HuH-7.5 (cell line): Measurements from ENCODE around the gene IRF3.
A peak's percentile ranks its signal among the peaks of the same experiment; 100 is the strongest.

ENCODE experiments used
- DNase-seq: peaks from one replicate; pipeline ENCODE4 v3.0.0; 2011; ENCODE audit warnings: low spot score

The IRF3 gene, protein sequence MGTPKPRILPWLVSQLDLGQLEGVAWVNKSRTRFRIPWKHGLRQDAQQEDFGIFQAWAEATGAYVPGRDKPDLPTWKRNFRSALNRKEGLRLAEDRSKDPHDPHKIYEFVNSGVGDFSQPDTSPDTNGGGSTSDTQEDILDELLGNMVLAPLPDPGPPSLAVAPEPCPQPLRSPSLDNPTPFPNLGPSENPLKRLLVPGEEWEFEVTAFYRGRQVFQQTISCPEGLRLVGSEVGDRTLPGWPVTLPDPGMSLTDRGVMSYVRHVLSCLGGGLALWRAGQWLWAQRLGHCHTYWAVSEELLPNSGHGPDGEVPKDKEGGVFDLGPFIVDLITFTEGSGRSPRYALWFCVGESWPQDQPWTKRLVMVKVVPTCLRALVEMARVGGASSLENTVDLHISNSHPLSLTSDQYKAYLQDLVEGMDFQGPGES

DNA sequence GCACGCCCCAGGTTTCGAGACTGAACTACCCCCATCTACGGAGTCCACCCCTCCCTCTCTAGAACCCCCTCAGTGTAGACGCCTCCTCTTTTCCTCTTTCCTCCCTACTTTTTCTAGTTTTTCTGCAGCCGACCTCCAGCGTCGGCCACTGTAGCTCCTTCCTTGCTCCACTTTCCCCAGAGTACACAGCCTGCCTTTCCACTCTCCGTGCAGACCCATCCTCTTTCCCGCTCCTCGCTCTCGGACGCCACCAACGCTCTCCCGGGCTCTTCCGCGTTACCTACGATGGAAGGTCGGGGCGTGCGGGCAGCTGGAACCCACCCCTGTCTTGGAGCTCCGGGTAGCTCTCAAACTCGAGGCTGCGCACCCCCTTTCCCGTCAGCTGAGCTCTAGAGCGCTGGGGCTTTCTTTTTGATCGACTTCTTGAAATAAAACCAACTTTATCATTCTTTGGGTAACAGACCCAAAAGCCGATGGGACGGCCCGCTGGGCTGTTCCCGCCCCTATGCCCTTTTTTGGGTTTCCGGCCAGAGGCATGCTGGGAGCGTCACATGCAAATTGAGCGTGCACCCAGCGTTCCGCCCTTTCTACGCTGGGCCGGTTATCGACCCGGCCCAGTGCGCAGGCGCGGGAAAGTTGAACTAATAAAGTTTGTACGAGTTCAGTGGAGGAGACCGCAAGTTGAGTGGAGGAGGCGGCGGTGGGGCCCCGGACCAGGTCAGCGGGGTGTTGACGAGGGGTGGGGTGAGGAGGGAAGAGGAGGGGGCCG, at the start of gene IRF3, which contains the start of gene BCL2L12:
IRF3 (minus strand) TSS at position 507 of the 769 bp plus-strand sequence. CDS start 1,019 bp downstream, outside the sequence.
BCL2L12 (plus strand) TSS at position 583 of the 769 bp plus-strand sequence. CDS start 760 bp downstream, outside the sequence.
- peak; percentile 98 for DNase-seq

DNA sequence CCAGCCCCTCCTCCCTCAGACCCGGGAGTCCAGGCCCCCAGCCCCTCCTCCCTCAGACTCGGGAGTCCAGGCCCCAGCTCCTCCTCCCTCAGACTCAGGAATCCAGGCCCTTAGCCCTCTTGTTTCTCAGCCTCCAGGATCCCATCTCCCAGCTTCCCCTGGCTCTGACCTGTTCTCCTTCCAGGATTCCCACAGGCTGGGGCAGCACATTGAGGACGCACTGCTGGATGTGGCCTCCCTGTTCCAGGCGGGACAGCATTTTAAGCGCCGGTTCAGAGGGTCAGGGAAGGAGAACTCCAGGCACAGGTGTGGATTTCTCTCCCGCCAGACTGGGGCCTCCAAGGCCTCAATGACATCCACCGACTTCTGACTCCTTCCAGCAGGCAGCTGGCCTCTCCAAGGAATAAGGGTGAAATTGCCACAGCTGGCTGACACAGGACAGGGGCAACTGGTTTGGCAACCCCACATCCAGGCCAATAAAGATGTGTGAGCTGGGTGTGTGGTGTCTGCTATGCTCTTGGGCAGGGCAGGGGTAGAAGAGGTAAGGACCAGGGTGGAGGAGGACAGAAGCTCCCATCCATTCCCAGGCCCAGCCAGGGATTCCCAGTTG, 47.7 kb upstream of the IRF3 start:
- DNase-seq: no peak

DNA sequence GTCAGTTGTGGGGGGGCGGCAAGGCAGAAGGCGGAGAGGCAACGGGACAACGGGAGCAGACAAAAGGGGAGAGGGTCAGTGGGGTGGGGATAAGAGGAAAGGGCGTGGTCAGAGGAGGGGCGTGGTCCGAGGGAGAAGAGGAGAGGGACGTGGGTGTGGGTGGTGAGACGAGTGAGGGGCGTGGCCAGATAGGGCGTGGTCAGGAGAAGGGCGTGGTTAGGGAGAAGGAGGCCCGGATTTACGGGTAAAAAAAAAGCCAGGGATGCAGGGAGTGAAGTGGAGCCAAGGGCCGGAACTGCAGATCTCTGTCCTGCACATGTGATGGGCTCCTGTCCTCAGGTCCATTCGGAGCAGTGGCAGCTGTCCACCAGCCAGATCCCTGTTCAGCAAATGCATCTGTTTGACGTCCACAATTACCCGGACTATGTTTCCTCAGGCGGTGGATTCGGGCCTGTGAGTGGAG, 46.8 kb upstream of the IRF3 start:
- DNase-seq: no peak

DNA sequence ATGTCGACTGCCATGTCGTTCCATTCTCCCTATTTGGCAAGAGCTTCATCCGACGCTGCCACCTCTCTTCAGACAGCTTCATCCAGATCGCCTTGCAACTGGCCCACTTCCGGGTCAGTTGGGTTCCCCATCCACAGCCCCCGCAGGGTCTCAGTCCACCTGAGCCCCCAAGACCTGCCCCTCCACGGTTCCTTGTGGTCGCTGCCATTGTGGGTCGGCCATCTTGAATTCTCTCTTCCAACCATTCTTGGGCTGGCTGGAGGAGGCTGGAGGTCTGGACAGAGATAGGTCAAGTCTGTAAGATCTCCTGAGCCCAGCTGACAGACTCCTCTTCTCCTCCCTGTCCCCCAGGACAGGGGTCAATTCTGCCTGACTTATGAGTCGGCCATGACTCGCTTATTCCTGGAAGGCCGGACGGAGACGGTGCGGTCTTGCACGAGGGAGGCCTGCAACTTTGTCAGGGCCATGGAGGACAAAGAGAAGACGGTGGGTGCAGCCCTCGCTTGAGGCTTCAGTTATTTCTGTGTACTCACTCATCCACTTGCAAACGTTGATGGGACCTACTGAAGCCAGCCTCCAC, 44.8 kb upstream of the IRF3 start:
- DNase-seq: no peak

DNA sequence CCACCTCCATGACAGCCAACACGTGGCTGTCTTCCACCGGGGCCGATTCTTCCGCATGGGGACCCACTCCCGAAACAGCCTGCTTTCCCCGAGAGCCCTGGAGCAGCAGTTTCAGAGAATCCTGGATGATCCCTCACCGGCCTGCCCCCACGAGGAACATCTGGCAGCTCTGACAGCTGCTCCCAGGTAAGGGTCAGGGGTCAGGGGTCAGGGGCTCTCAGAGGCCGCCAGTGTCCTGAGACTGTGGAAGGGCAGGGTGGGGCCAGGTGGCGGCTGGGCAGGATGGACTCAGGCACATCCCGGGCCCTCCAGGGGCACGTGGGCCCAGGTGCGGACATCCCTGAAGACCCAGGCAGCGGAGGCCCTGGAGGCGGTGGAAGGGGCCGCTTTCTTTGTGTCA, 40.3 kb upstream of the IRF3 start:
- no peak for DNase-seq

DNA sequence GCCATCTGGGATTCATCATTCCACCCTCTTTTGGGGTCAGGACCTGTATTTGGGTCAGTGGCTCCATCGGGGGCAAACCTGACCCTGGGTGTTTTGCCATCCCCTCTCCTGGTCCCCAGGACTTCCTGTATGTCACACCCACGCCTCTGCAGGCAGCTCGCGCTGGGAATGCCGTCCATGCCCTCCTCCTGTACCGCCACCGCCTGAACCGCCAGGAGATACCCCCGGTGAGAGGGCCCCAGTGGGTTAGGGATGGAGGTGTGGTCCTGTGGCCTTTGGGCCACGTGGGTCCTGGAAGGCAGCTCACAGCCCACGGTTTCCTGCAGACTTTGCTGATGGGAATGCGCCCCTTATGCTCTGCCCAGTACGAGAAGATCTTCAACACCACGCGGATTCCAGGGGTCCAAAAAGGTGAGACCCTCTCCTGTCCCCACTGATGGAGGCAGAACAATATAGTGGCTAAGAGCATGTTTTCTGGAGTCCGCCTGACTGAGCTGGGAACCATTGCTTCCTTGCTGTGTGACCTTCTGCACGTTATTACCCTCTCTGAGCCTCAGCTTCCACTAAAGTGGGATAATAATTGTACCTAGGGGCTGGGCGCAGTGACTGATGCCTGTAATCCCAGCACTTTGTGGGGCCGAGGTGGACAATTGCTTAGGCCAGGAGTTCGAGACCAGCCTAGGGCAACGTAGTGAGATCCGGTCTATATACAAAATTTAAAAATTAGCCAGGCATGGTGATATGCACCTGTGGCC, 39.4 kb upstream of the IRF3 start:
- no peak for DNase-seq

DNA sequence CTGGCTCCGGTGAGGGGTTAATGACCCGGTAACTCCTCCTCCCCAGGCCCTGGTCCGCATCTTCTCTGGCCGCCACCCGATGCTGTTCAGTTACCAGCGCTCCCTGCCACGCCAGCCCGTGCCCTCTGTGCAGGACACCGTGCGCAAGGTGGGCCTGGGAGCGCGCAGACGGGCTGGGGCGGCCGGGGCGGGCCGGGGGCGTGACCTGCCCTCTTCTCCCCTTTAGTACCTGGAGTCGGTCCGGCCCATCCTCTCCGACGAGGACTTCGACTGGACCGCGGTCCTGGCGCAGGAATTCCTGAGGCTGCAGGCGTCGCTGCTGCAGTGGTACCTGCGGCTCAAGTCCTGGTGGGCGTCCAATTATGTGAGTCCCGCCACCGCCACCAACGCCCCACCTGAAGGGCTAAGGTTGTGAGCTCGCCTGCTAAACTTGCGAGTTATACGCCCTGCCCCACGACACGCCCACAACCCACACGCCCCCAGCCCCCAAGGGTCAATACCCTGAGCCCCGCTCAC, 35.7 kb upstream of the IRF3 start:
- no peak for DNase-seq

DNA sequence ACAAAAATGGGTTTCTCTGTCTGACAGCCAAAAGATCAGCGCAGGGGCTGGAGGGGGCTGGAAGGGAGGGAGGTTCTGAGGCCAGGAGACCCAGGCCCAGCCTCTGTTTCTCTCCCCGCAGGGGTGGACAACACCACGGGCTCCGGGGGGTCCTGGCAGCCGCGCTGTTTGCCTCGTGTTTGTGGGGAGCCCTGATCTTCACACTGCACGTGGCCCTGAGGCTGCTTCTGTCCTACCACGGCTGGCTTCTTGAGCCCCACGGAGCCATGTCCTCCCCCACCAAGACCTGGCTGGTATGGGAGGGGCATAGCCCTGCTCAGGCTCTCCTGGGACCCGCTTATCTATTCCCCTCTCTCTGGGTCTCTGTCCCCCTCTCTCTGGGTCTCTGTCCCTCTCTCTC, 34.9 kb upstream of the IRF3 start:
- DNase-seq: no peak

DNA sequence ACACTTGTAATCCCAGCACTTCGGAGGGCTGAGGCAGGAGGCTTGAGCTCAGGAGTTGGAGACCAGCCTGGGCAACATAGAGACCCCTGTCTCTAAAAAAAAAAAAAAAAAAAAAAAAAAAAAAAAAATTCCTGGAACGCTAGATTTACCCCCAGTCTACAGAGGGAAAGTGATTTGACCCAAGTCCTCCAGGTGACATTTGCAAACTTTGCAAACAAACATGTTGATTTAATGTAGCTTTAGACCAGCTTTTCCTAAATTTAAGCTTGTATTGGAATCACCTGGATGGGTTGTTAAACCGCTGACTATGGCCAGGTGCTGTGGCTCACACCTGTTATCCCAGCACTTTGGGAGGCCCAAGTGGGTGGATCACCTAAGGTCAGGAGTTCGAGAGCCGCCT, 33.7 kb upstream of the IRF3 start:
- no peak for DNase-seq

DNA sequence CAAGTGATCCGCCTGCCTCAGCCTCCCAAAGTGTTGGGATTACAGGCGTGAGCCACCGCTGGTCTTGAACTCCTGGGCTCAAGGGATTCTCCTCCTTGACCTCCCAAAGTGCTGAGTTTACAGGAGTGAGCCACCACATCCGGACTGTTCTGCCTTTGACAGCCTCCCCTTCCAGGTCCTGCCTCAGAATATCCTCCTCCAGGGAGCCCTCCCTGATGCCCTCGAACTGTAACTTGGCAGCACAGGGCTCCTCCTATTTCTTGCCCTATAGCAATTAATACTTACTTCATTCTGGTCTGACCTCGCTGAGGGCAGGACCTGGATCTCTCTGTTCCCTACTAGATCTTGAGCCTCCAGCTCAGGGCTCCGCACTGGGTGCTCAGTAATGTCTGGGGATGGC, 31.2 kb upstream of the IRF3 start:
- DNase-seq: no peak

DNA sequence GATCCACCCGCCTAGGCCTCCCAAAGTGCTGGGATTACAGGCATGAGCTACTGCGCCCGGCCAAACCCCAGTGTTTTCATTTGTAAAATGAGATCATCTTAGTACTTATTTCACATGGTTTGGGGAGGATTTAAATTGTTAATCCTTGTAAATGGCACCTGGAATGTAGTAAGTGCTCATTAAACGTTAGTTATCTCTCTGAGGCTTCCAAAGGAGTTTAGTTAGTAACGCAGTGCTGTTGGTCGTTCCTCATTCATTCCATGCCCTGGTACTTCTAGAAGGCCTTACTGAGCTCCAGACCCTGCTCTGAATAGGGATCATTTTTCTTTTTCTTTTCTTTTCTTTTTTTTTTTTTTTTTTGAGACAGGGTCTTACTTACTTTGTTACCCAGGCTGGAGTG, 30.5 kb upstream of the IRF3 start:
- DNase-seq: no peak

DNA sequence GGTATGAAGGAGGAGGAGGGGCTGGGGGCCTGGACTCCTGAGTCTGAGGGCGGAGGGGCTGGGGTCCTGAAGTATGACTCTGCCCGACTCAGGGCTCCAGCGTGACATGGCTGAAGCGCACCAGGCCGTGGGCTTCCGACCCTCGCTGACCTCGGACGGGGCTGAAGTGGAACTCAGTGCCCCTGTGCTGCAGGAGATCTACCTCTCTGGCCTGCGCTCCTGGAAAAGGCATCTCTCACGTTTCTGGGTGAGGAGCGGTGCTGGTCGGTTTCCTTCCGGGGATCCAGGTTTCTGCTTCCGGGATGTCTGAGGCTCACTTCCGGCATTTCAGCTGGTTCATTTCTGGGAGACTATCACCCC, 26.5 kb upstream of the IRF3 start:
- no peak for DNase-seq

DNA sequence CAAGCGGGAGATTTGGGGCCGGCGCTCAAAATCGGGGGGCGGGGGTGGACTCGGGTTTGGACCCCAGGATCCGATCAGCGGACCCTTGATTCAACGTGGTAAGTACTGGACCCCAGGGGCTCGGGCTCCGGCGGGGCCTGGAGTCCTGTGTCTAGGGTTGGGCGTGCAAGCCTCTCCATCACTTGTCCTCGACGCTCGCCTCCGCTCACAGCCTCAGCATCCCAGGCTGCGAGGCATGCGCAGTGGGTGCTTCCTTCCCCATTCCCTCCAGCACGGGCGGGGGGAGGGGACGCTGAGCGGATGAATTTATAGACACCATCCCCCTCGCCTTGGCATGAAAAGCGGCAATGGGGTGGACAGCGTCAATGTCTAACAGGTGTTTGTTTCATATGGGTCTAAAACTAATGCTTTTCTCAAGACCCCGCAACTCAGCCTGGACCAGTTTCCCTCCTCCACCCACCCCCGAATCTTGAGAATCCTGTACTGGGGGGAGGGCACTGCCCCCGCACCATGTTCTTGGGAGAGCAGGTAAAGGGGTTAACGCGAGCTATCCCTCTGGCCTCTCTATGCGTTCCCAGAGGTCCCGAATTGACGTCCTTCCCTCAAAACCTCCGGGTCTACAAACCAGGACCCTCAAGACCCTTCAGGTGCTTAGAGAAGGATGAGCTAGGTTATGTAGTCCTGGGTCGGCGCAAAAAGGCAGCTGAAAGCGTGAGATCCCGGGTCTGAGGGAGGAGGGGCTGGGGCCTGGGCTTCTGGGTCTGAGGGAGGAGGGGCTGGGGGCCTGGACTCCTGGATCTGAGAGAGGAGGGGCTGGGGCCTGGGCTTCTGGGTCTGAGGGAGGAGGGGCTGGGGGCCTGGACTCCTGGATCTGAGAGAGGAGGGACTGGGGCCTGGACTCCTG, 25.8 kb upstream of the IRF3 start:
- no peak for DNase-seq

DNA sequence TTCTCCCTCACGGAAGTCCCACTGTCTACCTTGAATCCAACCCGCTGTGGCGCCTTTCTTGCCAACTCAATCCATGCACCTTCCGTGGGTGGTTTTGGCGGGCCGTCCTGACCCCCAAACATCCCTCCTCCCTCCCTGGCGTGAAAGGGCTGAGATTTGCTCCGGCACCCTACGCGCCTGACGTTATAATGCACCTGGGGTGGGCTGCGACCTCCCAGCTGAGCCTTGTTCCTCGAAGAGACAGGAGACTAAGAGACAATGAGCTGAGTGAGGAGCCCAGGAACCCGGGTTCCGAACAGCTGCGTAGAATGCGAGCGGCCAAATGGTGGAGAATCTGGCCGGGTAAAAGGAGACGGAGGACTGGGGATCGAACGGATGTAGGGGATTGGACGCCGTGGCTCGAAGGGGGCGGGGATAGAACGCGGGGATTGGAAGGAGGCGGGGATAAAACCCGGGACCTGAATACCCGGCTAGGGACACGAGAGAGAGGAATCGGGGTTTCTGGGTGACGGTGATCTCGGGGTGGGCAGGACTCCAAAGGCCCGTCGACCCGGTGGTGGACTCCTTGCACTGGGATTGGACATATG, 25.1 kb upstream of the IRF3 start, which contains the start of gene CPT1C:
CPT1C (plus strand) TSS at position 461 of the 587 bp plus-strand sequence. CDS start 1,137 bp downstream, outside the sequence.
- no peak for DNase-seq

DNA sequence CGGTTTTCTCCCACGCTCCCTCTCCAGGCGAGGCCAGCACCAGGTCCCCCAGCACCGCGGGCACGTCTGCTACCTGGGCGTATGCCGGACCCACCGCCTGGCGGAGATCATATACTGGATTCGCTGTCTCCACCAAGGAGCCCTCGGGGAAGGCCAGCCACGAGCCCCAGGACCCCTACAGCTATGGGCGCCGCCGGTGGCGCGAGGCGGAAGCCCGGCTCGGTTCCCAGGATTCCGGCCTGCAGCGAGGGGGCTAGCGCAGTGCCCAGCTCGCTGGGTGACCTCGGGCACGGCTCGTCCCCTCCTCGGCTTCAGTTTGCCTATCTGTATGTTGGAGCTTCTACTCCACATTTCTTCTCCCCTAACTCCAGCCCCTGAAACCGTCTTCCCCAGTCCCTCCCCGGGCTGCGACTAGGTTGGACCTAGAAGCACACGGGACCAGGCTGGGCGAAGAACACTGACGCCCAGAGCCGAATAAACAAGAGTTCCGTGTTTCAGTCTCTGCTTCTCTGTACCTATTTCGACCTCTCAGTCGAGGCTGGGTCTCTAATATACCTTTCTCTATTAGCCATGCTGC, 24.5 kb upstream of the IRF3 start:
- DNase-seq: no peak

DNA sequence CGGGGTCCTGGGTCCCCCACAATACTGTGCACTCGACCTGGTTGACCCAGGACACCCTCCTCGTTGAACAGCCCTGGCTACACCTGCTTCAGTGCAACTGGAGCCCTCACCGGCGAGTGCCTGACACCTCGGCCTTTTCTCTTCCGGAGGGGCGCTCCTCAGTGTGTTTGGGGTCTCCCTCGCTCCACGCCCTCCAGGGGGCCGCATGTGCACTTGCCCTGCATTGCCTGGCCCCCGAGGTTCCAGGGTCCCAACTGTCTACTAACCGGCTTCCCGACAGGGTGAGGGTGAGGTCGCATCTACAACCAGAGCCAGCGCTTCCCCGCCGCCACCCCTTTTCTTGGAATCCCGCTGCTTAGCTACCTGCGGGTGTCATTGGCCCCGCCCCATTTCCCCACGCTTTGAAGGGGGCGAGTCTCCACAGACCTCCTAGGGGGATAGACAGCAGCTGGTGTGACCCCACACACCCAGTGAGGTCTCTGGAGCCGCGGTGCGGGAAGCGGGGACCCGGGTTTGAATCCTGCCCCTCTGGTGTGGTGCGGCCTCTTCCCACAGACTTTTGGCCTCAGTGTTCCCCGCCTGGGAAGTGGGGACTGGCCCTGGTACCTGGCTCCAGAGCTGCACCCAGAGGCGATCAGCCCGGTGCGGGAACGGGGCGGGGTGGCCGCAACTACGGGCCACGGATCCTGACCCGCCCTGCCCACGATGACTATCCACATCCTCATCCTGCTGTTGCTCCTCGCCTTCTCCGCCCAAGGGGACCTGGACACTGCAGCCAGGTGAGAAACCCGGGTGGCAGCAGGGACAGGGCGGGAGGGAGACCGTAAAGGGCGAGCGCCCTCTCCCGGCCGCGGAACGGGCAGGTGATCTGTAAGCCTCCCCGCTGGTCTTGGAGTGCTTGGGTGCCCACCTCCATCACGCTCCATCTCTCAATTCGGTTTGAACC, 23.7 kb upstream of the IRF3 start, which contains the start of gene ADM5:
ADM5 (plus strand) TSS at position 462 of the 946 bp plus-strand sequence; CDS start at position 706, 244 bp downstream.
- DNase-seq: no peak

DNA sequence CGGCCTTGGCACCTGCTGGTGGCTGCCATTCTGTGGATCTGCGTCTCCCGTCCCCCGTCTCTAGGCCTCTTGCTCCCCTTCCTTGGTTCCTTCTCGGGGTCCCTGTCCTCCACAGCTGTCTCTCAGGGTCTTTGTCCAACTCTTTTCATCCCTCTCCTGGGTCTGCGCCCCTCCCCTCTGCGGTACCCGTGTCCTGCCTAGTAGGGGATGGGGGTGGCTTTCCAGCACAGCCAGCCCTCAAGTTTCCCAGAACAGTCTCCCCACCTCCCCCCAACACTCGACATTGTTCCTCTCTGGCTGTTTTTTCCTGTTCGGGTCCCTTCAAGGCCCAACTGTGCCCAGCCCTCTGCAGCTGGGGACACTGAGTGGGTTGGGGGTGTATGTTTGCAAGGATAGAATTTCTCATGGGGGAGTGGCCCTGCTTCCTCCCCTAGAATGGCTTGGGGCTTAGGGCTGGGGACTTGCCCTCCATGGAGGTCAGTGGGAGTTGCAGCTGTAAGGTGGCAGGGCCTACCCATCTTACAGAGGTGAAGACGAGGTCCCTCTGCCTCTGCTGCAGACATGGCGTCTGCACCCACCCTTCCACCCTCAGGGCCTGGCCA, 23.0 kb upstream of the IRF3 start:
- DNase-seq: no peak
